ENCODE data around the gene OR5K2.

Gene OR5K2

DNA sequence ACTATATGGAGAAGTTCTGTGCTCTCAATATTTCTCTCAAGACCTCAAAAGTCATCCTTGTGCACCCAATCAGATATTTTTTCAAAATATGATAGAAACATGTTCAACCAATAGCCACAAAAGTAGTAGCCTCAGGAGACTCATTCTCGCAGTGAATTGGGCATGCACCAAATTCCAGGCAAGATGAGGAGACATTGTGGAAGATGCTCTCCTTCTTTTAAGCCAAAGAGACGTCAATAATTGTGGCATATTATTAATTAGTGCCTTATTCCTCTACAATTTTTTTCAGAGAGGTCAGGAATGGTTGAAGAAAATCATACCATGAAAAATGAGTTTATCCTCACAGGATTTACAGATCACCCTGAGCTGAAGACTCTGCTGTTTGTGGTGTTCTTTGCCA is at the start of gene OR5K2:
OR5K2 (plus strand) TSS at position 301 of the 400 bp plus-strand sequence; CDS start at position 301, 0 bp downstream.
- DNase-seq (ENCODE audit: low read depth): no peak

DNA sequence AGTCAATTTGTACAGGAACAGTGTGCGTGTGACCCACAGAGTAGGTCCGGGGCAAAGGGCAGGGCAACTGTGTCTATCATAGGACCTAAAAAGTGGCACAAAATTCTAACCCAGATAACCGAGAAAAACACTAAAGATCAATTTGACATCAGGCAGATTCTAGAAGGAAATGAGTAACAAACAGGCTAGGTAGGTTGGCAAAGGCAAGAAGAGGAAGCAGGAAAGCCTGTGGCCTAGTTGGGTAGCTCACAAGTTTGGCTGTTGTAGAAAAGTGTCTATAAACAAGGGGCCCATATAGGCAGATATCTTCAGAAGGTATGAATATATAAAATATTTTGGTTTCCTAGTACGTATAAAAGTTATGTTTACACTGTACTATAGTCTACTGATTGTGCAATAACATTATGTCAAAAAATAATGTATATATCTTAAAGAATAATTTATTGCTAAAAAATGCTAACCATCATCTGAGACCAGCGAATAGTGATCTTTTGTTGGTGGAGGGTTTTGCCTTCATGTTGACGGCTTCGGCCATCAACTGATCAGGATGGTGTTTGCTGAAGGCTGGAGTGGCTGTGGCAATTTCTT is 47.8 kb upstream of the OR5K2 start:
- DNase-seq (ENCODE audit: low read depth): no peak

DNA sequence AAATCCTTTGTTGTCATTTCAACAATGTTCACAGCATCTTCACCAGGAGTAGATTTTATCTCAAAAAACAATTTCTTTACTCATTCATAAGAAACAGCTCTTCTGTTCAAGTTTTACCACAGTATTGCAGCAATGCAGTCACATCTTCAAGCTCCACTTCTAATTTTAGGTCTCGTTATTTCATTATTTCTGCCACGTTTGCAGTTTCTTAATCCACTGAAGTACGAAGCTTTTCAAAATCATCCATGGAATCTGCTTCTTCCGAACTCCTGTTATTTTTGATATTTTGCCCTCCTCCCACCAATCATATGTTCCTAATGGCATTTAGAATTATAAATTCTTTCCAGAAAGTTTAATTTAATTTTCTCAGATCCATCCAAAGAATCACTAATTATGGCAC is 47.1 kb upstream of the OR5K2 start:
- no peak for DNase-seq (ENCODE audit: low read depth)

DNA sequence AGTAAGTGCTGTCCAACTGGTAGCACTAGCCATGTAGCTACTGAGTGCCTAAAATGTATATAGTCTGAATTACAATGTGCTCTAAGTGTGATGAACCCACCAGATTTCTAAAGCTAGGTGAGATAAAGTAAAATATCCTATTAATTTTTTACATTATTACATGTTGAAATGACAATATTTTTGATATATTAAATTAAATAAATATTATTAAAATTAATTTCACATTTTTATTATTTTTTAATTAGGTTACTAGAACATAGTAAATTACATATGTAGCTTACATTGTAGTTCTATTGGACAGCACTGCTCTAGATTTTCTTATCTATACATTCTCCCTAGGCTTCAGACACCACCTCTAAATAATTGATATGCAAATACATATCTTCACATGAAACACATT is 43.7 kb upstream of the OR5K2 start:
- no peak for DNase-seq (ENCODE audit: low read depth)

DNA sequence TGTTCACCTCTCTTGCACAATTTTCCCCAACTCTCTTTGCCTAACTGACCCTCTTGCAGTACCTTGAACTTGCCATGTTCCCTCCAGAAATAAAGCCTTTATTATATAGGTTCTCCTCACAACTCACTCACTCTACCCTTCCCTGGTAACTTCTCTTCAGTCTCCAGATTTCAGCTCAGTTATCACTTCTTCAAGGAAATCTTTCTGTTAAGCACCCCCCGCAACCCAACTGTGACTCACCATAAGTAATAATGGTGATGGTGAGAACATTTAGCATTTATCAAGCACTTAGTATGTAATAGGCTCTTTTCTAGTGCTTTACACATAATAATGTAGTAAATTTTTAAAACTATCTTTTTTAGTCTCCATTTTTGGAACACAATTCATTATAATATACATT is 42.6 kb upstream of the OR5K2 start:
- DNase-seq (ENCODE audit: low read depth): no peak

DNA sequence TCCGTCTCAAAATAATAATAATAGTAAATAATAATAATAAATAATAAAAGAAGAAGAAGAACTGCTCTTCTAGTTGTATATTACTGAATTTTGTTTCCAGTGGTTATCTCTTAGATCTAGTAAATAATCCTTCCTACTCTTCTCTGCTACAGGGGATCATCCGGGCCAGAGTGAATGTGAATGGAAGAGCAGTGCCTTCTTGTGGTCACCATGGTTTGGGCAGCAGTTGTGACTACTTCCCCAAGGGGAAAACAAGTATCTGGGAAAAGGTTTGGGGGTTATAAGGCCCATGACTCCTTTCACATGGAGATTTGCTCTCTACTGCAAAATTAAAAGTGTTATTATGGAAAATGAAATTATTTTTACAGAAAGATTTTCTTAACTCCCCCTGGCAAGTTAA is 39.9 kb upstream of the OR5K2 start:
- no peak for DNase-seq (ENCODE audit: low read depth)

DNA sequence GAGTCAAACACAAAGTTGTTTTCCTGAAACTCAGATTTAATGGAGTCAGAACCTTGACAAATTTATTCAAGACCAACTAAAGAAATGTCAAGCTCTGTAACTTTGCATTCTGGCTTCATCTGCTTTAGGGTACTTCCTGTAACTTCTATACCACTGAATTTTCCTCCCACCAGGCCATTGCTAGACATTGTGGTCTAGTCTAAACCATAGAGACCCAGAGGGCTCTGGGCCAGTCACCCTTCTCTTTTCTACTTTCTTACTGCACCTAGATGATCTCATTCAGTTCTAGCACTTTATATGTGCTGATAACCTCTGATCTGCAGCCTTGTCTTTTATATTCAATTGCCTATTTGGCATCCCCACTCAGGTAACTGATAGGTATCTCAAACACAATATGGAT is 37.3 kb upstream of the OR5K2 start:
- DNase-seq (ENCODE audit: low read depth): no peak

DNA sequence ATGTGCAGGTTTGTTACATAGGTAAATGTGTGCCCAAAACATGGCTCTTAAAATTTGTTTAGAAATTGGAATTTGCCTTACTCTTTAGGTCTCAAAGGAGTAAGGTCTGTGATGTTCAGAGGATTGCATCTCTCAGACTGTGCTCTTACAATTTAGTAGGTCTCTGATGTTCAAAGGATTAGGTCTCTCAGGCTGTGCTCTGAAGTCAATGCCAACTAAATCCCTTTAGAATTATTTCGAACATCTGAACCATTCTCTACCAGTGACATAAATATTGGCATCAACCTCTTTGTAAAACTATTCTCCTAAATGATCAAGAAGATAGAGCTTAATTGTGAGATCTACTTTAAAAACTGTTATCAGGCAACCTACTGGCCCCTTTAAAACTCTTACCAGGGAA is 34.6 kb upstream of the OR5K2 start, which contains the start of gene OR5K1:
OR5K1 (plus strand) TSS at position 301 of the 400 bp plus-strand sequence. CDS start 6,376 bp downstream, outside the sequence.
- no peak for DNase-seq (ENCODE audit: low read depth)

DNA sequence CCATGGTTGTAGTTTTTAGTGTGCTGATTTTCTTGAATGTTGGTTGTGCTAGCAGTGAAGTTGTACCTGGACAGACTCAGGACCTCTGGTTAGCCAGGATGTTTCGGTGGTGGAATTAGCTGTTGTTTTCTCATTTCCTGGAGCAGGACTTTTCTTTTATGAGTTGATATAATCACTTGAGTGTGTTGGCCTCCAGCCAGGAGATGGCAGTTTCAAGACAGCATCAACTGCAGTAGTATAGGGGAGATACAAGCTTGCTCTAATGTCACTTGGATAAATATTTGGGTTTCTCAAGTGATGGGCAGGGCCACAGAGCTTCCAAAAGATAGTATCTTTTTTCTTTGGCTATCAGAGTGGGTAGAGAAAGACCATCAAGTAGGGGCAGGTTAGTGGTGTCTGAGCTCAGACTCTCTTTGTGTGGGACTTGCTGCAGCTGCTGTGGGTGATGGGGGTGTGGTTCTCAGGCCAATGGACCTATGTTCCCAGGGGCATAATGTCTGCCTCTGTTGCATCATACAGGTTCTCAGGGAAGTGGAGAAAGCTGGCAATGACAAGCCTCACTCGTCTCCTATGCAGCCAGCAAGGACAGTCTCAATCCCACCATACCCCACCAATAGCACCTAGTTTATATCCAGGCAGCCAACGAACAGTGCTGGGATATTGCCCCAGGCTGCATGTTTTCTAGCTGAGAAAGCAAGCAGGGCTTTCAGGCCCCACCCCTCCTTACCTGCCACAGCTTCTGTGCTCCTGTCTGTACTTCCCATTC is 14.6 kb upstream of the OR5K2 start:
- no peak for DNase-seq (ENCODE audit: low read depth)

DNA sequence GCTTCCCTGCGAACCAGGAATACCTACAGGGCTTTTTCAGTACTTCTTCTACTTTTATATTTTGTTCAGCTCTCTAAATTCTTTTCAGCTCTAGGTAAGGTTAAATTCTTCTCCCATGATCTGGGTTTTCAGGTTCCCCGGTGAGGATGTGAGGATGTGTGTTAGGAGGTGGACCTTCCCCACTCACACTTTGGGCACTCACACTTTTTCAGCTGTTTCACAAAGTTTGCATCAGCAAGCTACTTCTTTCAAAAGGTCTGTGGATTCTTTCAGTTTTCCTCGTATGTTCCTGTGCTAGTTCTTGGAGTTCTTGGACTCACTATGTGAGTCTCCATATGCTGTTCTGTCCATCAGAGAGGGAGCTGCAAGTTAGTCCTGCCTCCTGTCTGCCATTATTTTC is 13.9 kb upstream of the OR5K2 start:
- DNase-seq (ENCODE audit: low read depth): no peak

DNA sequence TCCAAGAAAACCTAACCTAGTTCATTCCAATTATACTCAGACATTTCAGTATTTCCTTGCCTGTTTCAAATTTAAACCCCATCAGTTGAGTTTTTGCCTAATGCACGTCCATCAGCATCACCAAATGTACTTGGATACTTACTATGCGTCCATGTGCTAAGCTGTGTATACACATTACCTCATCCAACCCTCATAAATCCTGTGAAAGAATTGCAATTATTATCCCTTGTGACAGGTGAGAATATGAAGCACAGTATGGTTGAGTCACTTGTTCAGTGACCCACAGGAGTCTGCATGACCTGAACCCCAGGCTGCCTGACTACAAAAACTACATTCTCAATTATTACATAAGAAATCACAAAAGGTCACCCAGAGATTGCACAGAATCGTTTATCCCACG is 2.5 kb downstream of the OR5K2 start:
- DNase-seq (ENCODE audit: low read depth): no peak

DNA sequence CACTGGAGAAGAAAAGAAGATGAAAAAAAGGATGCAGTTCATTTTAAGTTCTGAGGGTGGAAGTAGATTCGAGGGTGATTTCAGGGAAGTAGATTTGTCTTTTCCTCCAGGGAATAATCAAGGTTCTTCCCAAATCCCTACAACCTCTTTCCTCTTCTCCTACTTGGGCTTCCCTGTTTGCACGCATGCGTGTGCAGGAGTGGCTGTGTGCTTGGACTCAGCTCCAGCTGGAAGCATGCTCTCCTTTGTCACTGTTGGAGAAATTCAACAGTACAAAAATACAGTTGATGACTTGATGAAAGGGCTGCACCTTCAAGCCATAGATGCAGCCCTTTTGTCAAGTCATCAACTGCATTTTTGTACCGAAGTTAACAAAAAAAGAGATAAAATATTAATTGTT is 3.8 kb downstream of the OR5K2 start:
- no peak for DNase-seq (ENCODE audit: low read depth)

DNA sequence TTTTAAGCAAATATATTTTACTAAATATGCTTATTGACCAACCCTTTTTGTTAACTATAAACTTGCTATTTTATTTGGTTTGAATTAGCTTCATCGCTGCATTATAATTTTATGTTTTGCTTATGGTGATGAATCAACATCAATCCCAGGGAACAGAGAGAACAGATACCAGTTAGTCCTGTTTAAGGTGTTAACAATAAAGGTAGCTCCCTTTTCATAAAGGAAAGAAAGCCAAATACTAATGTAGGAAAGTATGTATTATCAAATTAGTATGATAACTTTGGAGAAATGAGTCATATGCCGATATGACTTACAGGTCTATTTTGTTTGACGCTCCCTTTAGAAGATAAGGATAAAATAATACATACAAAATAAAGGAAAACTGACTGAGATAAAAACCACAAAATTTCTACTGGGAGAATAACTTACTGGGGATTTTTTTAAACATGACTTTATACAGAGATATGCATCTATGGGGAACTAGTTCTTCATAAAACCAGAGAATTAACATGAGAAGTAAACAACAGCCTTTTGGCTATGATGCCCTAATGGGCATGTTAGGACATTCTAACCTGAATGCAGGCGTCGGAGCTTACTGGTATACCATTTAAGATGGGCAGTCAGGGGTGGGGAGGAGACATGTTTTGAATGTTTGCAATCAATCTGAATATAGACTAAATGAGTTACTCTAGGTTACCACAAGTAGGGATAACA is 4.5 kb downstream of the OR5K2 start:
- DNase-seq (ENCODE audit: low read depth): no peak

DNA sequence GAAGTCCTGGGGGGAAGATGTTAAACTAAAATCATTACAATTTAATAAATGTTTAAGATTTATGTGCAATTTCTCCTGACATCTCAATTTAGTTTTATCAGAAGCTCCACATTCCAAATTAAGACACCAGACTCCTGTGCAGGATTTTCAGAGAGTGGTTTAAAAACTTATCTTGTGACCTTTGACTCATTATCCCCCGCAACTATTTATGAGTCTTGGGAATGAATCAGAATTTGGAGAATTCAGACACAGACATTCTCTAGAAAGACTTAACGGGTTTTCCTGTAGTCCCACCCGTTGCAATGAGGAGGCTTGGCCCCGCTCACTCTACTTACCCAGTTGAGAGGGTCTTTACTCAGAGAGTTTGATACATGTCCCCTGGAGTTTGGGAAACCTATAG is 7.1 kb downstream of the OR5K2 start:
- no peak for DNase-seq (ENCODE audit: low read depth)

DNA sequence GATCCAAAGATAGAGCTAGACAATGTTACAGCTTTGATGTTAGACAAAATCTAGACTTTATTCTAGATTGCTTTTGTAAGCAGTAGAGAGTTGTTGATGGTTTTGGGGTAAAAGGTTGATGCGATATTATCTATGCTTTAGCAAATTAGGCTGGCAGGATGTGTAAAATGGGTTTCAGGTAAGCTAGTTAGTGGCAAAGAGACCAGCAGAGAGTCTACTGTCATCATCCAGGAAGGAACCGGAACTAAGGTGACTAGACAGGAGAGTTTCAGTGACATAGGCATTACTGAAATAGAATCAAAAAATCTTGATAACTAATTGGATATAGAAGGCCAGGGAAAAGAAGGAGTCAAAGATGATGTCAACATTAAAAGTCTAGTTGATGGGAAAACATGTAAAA is 11.1 kb downstream of the OR5K2 start:
- no peak for DNase-seq (ENCODE audit: low read depth)

DNA sequence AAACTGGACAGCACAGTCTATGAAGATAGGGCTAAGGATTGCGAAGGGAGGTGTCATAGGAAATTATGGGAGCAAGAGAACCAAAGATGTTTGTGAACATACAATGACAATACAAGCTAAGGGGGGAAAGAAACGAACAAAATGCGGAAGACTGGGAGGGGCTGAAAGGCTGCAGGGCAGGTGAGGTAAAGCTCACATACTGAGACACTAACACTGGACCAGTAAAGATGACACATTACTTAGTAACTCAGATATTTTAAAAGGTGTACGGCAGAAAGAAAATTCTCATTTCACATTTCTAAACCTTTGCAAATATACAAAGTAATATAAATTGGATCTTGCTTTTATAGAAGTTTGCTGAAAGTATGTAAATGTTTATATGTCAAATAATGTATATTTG is 15.1 kb downstream of the OR5K2 start:
- no peak for DNase-seq (ENCODE audit: low read depth)

DNA sequence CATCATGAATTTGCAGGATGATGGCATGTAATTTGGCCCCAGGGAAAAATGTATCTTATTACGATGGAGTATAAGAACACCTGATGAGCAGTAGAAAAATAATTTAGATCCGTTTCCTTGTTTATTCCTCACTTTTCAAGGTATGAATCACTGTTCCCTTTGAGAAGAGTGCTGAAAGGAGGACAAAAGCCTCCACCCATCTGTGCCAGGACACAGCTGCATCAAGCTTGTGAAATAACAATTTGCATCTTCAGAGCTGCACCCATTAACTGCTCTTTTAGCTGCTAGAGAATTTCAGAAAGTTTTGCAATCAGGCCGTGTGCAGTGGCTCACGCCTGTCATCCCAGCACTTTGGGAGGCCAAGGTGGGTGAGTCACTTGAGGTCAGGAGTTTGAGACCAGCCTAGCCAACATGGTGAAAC is 15.6 kb downstream of the OR5K2 start:
- no peak for DNase-seq (ENCODE audit: low read depth)

DNA sequence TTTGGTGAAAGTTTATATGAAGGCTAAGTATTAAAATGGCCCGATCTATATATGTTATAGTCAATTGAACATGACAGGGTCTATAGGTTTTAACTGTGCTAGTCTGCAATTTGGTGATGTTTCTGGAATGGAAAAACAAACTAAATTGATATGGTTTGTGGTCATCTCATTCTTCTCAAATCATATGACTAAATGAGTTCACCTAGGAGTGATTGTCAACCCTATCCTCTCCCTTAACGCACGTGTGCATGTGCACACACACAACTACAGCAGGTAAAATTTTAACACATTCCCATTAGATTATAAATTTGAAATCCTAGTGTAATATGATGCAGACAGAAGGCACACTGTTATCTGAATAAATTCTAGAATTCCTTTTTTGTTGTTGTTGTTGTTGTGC is 16.3 kb downstream of the OR5K2 start:
- DNase-seq (ENCODE audit: low read depth): no peak

DNA sequence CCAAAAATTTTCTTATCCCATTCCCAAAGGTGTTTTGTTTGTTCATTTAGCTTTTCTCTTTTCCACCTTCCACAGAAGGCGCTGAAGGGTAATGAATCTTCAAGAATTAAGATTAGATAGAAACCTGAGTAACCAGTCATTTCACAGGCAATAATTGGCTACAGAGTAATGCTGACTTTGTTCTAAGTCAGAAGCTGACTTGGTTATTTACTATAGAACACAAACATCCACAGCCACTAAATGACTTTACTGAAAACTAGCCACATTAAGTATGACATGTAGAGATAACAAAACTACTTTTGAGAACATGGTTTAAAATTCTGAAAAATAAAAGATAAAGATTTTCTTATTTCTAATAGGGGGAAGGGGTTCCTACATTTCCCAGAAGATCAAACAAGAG is 17.5 kb downstream of the OR5K2 start:
- no peak for DNase-seq (ENCODE audit: low read depth)

DNA sequence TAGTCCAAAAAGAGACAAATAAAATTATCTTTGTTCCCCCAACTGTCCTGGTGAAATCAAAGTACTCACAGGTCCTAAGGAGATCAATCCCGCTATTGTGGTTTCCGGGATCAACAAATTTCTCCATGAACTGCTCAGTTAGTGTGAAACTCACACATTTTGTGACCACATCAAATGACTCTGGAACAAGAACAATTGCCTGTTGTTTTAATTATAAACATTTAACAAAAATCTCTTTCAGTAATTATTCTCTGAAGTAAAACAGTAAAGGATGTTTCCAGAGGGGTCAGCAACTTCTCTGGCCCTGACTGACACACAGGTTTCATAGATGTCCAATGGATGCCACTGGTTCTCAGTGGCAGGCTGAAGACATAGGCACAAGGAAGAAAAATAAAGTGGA is 21.3 kb downstream of the OR5K2 start:
- no peak for DNase-seq (ENCODE audit: low read depth)

DNA sequence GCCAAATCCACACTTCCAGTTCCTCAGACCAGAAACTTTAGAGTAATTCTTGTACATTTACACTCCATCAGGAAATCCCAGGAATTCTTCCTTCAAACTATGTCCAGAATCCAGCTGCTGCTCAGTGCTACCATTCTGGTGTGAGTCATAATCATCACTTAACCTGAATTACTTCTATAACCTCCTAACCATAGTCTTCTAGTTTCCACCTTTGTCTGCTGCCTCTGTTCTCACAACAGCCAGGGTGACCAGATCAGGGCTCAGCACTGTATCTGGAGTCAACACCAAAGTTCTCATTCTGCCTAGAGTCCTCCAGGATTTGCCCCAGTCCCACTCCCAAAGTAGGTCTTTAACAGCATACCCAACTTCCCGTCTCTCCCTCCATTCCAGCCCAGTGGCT is 21.9 kb downstream of the OR5K2 start:
- no peak for DNase-seq (ENCODE audit: low read depth)

DNA sequence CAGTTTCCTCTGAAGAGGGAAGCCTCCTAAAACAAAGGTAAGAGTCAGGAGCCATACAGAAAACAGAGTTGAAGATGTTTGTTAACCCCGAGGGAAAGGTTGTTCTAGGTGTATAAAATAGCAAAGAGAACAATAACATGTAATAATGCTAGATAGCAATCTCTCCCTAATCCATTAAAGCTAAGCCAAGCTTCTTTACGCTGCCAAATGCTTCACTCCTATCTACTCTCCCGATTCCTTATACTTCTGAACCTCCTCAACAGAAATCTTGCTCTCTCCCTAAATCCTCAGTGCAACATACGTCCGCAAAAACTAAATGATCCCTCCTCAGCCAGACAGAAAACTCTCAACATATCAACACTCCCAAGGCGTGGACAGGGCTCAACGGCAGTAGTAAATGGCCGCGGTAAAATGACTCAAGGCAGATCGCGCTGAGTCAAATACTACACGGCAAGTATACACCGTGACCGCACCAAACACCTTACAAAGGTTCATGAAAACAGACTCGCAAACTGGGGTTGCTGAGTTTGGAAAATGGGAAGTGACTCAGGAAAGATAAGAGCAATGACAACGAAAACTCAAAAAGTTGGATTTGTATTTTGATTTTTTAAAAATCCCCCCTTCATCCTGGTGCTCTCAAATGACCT is 24.5 kb downstream of the OR5K2 start:
- peak; percentile 35 for DNase-seq (ENCODE audit: low read depth)

Measured in stimulated activated CD8-positive, alpha-beta memory T cell treated with anti-CD3 and anti-CD28 coated beads, Interleukin-4, amount 100 ng/mL, for 24 hours (primary cell).